ENCODE data around the gene RPP30. TPM values are rescaled to one million over a fixed set of nuclear protein-coding genes. Genes with fewer than 3 reads are reported as not detected.

The RPP30 gene
- total RNA-seq (2014; rRNA removed; shearing (Covaris generic)): 95.8 and 101 TPM in 2 replicates

- Histone ChIP-seq H3K27me3 (ENCODE audit: control insufficient read depth, insufficient read depth, low read length) (no peaks in the 10 kb centered on the region), H3K4me3 (ENCODE audit: insufficient read depth, low read depth, low read length) (peak within 1 kb of the TSS; percentile 85), H3K36me3 (replicated peaks; ENCODE audit: control insufficient read depth, insufficient read depth, low read length) (peaks cover 4% of the 10 kb centered on the region)
- peak; percentile 83 for DNase-seq
Measured at GRCh38 chr10:90871766-90872647, at the start of gene RPP30. Gene RPP30 (plus strand): TSS chr10:90871974. CDS start chr10:90871987, 13 bp downstream.

- Histone ChIP-seq H3K4me3 (ENCODE audit: insufficient read depth, low read depth, low read length) (no peak overlapping the region), H3K27me3 (ENCODE audit: control insufficient read depth, insufficient read depth, low read length) (no peaks in the 10 kb centered on the region), H3K36me3 (replicated peaks; ENCODE audit: control insufficient read depth, insufficient read depth, low read length) (no peaks in the 10 kb centered on the region)
- no peak for DNase-seq
Measured at GRCh38 chr10:90822508-90822907, 49.3 kb upstream of the RPP30 start.

- Histone ChIP-seq H3K4me3 (ENCODE audit: insufficient read depth, low read depth, low read length) (no peak overlapping the region), H3K36me3 (replicated peaks; ENCODE audit: control insufficient read depth, insufficient read depth, low read length) (no peaks in the 10 kb centered on the region), H3K27me3 (ENCODE audit: control insufficient read depth, insufficient read depth, low read length) (no peaks in the 10 kb centered on the region)
- no peak for DNase-seq
Measured at GRCh38 chr10:90832111-90832510, 39.7 kb upstream of the RPP30 start.

- no peak overlapping the region for H3K4me3 ChIP-seq (ENCODE audit: insufficient read depth, low read depth, low read length)
- no peaks in the 10 kb centered on the region for H3K27me3 ChIP-seq (ENCODE audit: control insufficient read depth, insufficient read depth, low read length)
- no peak for DNase-seq
- H3K36me3 ChIP-seq (replicated peaks; ENCODE audit: control insufficient read depth, insufficient read depth, low read length): no peaks in the 10 kb centered on the region
Measured at GRCh38 chr10:90834326-90834725, 37.4 kb upstream of the RPP30 start.

GRCh38 chr10:90837486-90837885 is 34.3 kb upstream of the RPP30 start:
- H3K36me3 ChIP-seq (replicated peaks; ENCODE audit: control insufficient read depth, insufficient read depth, low read length): no peaks in the 10 kb centered on the region; the same call in 1 of the 2 replicates
- no peaks in the 10 kb centered on the region for H3K27me3 ChIP-seq (ENCODE audit: control insufficient read depth, insufficient read depth, low read length)
- DNase-seq: no peak
- no peak overlapping the region for H3K4me3 ChIP-seq (ENCODE audit: insufficient read depth, low read depth, low read length)

GRCh38 chr10:90842725-90843124 is 29.0 kb upstream of the RPP30 start:
- no peaks in the 10 kb centered on the region for H3K27me3 ChIP-seq (ENCODE audit: control insufficient read depth, insufficient read depth, low read length)
- DNase-seq: no peak
- H3K36me3 ChIP-seq (replicated peaks; ENCODE audit: control insufficient read depth, insufficient read depth, low read length): no peaks in the 10 kb centered on the region; the same call in 1 of the 2 replicates
- H3K4me3 ChIP-seq (ENCODE audit: insufficient read depth, low read depth, low read length): no peak overlapping the region

GRCh38 chr10:90845726-90846125 is 26.0 kb upstream of the RPP30 start:
- H3K36me3 ChIP-seq (replicated peaks; ENCODE audit: control insufficient read depth, insufficient read depth, low read length): no peaks in the 10 kb centered on the region; the same call in 1 of the 2 replicates
- no peaks in the 10 kb centered on the region for H3K27me3 ChIP-seq (ENCODE audit: control insufficient read depth, insufficient read depth, low read length)
- H3K4me3 ChIP-seq (ENCODE audit: insufficient read depth, low read depth, low read length): no peak overlapping the region
- DNase-seq: no peak

- Histone ChIP-seq H3K27me3 (ENCODE audit: control insufficient read depth, insufficient read depth, low read length) (no peaks in the 10 kb centered on the region), H3K36me3 (replicated peaks; ENCODE audit: control insufficient read depth, insufficient read depth, low read length) (no peaks in the 10 kb centered on the region; the same call in 1 of the 2 replicates), H3K4me3 (ENCODE audit: insufficient read depth, low read depth, low read length) (no peak overlapping the region)
- no peak for DNase-seq
Measured at GRCh38 chr10:90846746-90847145, 25.0 kb upstream of the RPP30 start.

- no peak for DNase-seq
- Histone ChIP-seq H3K4me3 (ENCODE audit: insufficient read depth, low read depth, low read length) (no peak overlapping the region), H3K36me3 (replicated peaks; ENCODE audit: control insufficient read depth, insufficient read depth, low read length) (no peaks in the 10 kb centered on the region), H3K27me3 (ENCODE audit: control insufficient read depth, insufficient read depth, low read length) (no peaks in the 10 kb centered on the region)
Measured at GRCh38 chr10:90847436-90847835, 24.3 kb upstream of the RPP30 start.

- Histone ChIP-seq H3K27me3 (ENCODE audit: control insufficient read depth, insufficient read depth, low read length) (no peaks in the 10 kb centered on the region), H3K4me3 (ENCODE audit: insufficient read depth, low read depth, low read length) (no peak overlapping the region), H3K36me3 (replicated peaks; ENCODE audit: control insufficient read depth, insufficient read depth, low read length) (no peaks in the 10 kb centered on the region)
- no peak for DNase-seq
Measured at GRCh38 chr10:90849956-90850749, 21.6 kb upstream of the RPP30 start.

GRCh38 chr10:90855126-90855525 is 16.6 kb upstream of the RPP30 start:
- DNase-seq: no peak
- no peaks in the 10 kb centered on the region for H3K36me3 ChIP-seq (replicated peaks; ENCODE audit: control insufficient read depth, insufficient read depth, low read length)
- peaks cover 24% of the 10 kb centered on the region for H3K27me3 ChIP-seq (ENCODE audit: control insufficient read depth, insufficient read depth, low read length)
- H3K4me3 ChIP-seq (ENCODE audit: insufficient read depth, low read depth, low read length): peak overlapping the region; percentile 80; the same call in 1 of the 2 replicates

- no peaks in the 10 kb centered on the region for H3K36me3 ChIP-seq (replicated peaks; ENCODE audit: control insufficient read depth, insufficient read depth, low read length)
- peak overlapping the region; percentile 80 for H3K4me3 ChIP-seq (ENCODE audit: insufficient read depth, low read depth, low read length)
- peak; percentile 21 for DNase-seq
- H3K27me3 ChIP-seq (ENCODE audit: control insufficient read depth, insufficient read depth, low read length): peaks cover 24% of the 10 kb centered on the region
Measured at GRCh38 chr10:90856261-90856660, 15.5 kb upstream of the RPP30 start.

- peaks cover 24% of the 10 kb centered on the region for H3K27me3 ChIP-seq (ENCODE audit: control insufficient read depth, insufficient read depth, low read length)
- H3K36me3 ChIP-seq (replicated peaks; ENCODE audit: control insufficient read depth, insufficient read depth, low read length): no peaks in the 10 kb centered on the region
- DNase-seq: peak; percentile 60
- peak overlapping the region; percentile 80 for H3K4me3 ChIP-seq (ENCODE audit: insufficient read depth, low read depth, low read length)
Measured at GRCh38 chr10:90856964-90857634, 14.7 kb upstream of the RPP30 start.

GRCh38 chr10:90857635-90858460 is 13.9 kb upstream of the RPP30 start, which contains the start of gene HTR7:
Gene HTR7 (minus strand): TSS chr10:90858039. CDS start chr10:90857671, 368 bp downstream.
- peaks cover 24% of the 10 kb centered on the region for H3K27me3 ChIP-seq (ENCODE audit: control insufficient read depth, insufficient read depth, low read length)
- H3K36me3 ChIP-seq (replicated peaks; ENCODE audit: control insufficient read depth, insufficient read depth, low read length): no peaks in the 10 kb centered on the region
- H3K4me3 ChIP-seq (ENCODE audit: insufficient read depth, low read depth, low read length): peak within 1 kb of the TSS; percentile 80
- DNase-seq: peak; percentile 93
